RWPE1 (cell line): ENCODE measurements around the gene CD163L1.

ENCODE experiments used
- CTCF ChIA-PET: fragments of 350-600 bp; sonication (Branson Sonifier 250); formaldehyde crosslinking; extraction: SDS; loops from one replicate; lab custom pipeline; 2021; lab: Yijun Ruan, JAX
- POLR2A ChIA-PET: fragments of 400-600 bp; formaldehyde crosslinking; extraction: SDS; loops from one replicate; lab custom pipeline; 2020; ENCODE audit warnings: antibody characterized with exemption; ENCODE audit not compliant: low non-redundant PET; lab: Yijun Ruan, JAX
- DNase-seq: peaks from one replicate; pipeline ENCODE4 v3.0.0; 2012; ENCODE audit warnings: low spot score
- H3K27ac ChIP-seq: fragments of 450-650 bp; 2 replicates; pipeline ENCODE4 v1.5.1; 2017
- TF ChIP-seq, protein P1 (sequence below): fragments of 450-650 bp; conservative IDR thresholded peaks from 2 replicates; pipeline ENCODE4 v1.5.1; 2017; ENCODE audit warnings: low read depth, mild to moderate bottlenecking

Gene CD163L1

DNA sequence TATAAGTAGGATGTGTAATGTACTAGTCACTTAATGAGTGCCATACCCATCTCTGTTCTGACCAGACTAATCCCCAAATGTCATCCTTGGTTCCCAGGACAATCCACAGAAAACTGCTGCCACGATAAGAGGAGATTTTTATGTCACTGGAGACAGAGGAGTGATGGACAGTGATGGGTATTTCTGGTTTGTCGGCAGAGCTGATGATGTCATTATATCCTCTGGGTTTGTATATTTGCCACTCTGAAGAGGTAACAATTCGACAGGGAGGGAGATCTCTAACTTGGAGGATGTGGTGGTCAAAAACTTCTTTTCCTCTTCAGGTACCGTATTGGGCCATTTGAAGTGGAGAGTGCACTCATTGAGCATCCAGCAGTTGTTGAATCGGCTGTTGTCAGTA, 119.8 kb downstream of the CD163L1 start:
- ChIA-PET POLR2A (no interaction called here), CTCF (no interaction called here)
- TF ChIP-seq, protein P1, sequence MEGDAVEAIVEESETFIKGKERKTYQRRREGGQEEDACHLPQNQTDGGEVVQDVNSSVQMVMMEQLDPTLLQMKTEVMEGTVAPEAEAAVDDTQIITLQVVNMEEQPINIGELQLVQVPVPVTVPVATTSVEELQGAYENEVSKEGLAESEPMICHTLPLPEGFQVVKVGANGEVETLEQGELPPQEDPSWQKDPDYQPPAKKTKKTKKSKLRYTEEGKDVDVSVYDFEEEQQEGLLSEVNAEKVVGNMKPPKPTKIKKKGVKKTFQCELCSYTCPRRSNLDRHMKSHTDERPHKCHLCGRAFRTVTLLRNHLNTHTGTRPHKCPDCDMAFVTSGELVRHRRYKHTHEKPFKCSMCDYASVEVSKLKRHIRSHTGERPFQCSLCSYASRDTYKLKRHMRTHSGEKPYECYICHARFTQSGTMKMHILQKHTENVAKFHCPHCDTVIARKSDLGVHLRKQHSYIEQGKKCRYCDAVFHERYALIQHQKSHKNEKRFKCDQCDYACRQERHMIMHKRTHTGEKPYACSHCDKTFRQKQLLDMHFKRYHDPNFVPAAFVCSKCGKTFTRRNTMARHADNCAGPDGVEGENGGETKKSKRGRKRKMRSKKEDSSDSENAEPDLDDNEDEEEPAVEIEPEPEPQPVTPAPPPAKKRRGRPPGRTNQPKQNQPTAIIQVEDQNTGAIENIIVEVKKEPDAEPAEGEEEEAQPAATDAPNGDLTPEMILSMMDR = no peak
- no peak for DNase-seq
- no peak overlapping the region for H3K27ac ChIP-seq

DNA sequence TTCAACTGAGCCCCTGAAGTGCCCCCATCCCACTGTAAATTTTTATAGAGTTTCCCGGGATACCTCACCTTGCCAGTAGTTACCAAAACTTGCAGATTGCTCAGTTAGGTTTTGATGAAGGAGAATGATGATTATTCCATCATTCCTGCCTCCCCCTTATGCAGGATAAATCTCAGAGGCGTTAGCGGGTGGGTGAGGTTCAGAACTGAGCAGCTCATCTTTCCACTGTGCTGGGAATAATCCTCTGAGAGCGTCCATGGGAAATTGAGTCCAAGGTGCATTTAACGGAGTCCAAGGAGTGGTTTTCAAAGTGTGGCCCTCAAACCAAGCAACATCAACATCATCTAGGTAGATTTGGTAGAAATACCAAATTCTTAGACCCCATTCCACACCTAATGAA, 121.4 kb downstream of the CD163L1 start:
- TF ChIP-seq, protein P1 = no peak
- H3K27ac ChIP-seq = no peak overlapping the region
- POLR2A ChIA-PET = no interaction called here
- CTCF ChIA-PET = no interaction called here
- DNase-seq = no peak

DNA sequence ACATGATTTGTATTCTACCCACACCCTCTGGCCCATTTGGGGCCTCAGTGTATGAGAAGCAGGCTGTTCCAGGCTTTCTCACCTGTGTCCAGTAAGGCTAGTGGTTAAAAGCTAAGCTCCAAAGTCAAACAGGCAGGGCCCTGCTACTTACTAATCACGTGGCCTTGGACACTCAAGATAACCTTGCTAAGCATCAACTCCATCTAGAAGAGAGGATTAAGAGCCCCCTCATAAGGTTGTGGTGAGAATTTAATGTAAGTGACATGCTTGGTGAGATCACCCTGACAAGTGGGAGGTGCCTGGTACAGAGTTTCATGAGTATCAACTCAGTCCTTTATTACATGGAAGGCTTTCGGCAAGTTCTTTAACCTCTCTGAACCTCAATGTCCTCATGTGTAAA, 122.3 kb downstream of the CD163L1 start:
- no peak overlapping the region for H3K27ac ChIP-seq
- DNase-seq = no peak
- TF ChIP-seq, protein P1 = no peak
- ChIA-PET POLR2A (no interaction called here), CTCF (interaction anchor here (0.7 kb wide), 1 partner anchor 329 kb away, joined by 3 read pairs; no protein-coding TSS in a partner anchor)

DNA sequence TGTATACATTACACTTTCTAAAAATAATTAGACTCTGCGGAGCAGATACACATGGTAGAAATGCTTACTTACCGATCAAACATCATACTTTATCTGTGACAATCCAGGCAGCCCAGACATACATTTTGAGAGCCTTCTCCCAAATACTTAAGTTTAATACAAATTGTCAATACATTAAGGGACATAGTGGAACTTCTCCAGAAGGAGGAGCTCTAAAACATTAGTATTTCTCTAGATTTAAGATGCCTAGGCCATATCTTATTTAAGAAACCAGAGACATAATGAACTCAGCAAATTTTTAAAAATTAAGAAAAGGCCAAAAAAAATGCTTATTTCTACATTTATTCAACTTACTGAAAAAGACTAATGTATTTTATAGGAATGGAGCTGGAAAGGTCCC, 124.0 kb downstream of the CD163L1 start:
- TF ChIP-seq, protein P1 = no peak
- CTCF ChIA-PET = no interaction called here
- no peak overlapping the region for H3K27ac ChIP-seq
- DNase-seq = no peak
- POLR2A ChIA-PET = no interaction called here

DNA sequence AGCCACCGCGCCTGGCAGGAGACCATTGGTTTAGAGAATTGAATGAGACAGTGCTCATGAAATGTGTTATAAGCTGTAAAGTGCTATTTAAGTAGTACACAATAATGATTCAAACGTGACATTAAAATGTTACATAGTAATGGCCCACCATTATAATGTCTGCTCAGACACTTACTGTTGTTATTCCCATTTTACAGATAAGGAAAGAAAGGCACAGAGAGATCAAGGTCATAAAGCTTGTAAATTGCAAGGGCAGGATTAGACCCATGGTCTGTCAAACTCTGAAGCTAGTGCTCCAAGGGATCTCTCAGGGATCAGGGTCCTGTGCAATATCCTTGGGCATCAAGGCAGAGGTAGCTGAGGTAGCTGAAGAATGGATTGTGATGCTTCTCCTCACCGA, 133.9 kb downstream of the CD163L1 start:
- DNase-seq = no peak
- no peak overlapping the region for H3K27ac ChIP-seq
- TF ChIP-seq, protein P1 = no peak
- CTCF ChIA-PET = interaction anchor here (0.7 kb wide), 1 partner anchor 95 kb away, joined by 3 read pairs; no protein-coding TSS in a partner anchor
- POLR2A ChIA-PET = no interaction called here
